ENCODE results near the gene CNN2.

CNN2 gene

GRCh38 chr19:1084024-1084868, 57.8 kb downstream of the CNN2 start:
- no peak for FAIRE-seq

GRCh38 chr19:1085053-1085658, 58.7 kb downstream of the CNN2 start:
- FAIRE-seq = no peak

- no peak for FAIRE-seq
Measured at GRCh38 chr19:1085676-1086442, 59.5 kb downstream of the CNN2 start.

- no peak for FAIRE-seq
Measured at GRCh38 chr19:1086613-1087012, 60.2 kb downstream of the CNN2 start.

GRCh38 chr19:1087813-1088415, 61.5 kb downstream of the CNN2 start:
- FAIRE-seq = no peak

- no peak for FAIRE-seq
Measured at GRCh38 chr19:1088416-1089010, 62.1 kb downstream of the CNN2 start.

Data from islet of Langerhans (tissue), 1 donor.